HepG2 (cell line): ENCODE measurements around the gene RDH16. TPM values are rescaled to one million over a fixed set of nuclear protein-coding genes. Genes with fewer than 3 reads are reported as not detected.

Experiments used
- ATF6 ChIP-seq: sonication (generic); formaldehyde crosslinking; conservative IDR thresholded peaks from 2 replicates; pipeline ENCODE4 v1.4.0; 2020; ENCODE audit warnings: missing genetic modification reagents
- ATF7-NPFF ChIP-seq: sonication (generic); formaldehyde crosslinking; IDR thresholded peaks from 2 replicates; pipeline ENCODE4 v1.8.1; 2023; ENCODE audit warnings: mild to moderate bottlenecking, low read depth, missing genetic modification reagents, moderate library complexity
- CBFB ChIP-seq: sonication (generic); formaldehyde crosslinking; IDR thresholded peaks from 2 replicates; pipeline ENCODE4 v1.4.0; 2020; ENCODE audit warnings: missing genetic modification reagents
- E2F1 ChIP-seq: sonication (generic); formaldehyde crosslinking; IDR thresholded peaks from 2 replicates; pipeline ENCODE4 v1.5.0; 2020; ENCODE audit warnings: missing genetic modification reagents
- HOXA9 ChIP-seq: sonication (generic); formaldehyde crosslinking; IDR thresholded peaks from 2 replicates; pipeline ENCODE4 v1.8.1; 2022; ENCODE audit warnings: missing genetic modification reagents, mild to moderate bottlenecking, moderate library complexity, borderline replicate concordance
- KLF16 ChIP-seq, 2 experiments: sonication (generic) in 1 of 2; formaldehyde crosslinking in 1 of 2; IDR thresholded peaks; 2 replicates each; pipeline versions ENCODE4 v1.6.1 to v1.8.0; 2016 to 2023; ENCODE audit warnings: missing genetic modification reagents in 2 of 2, missing compliant biosample characterization in 1 of 2
- KLF9 ChIP-seq: IDR thresholded peaks from 2 replicates; pipeline ENCODE4 v1.6.1; 2016; ENCODE audit warnings: low read depth
- MIXL1 ChIP-seq: IDR thresholded peaks from 2 replicates; pipeline ENCODE4 v1.6.1; 2016
- MNT ChIP-seq: fragments of 450-650 bp; IDR thresholded peaks from 2 replicates; pipeline ENCODE4 v1.6.1; 2016
- NR1H2 ChIP-seq: sonication (generic); formaldehyde crosslinking; IDR thresholded peaks from 2 replicates; pipeline ENCODE4 v1.8.1; 2022; ENCODE audit warnings: low read depth, missing genetic modification reagents, borderline replicate concordance
- PCBP1 ChIP-seq: fragments of 200-400 bp; formaldehyde crosslinking; IDR thresholded peaks from 2 replicates; pipeline ENCODE4 v1.6.1; 2017; ENCODE audit warnings: mild to moderate bottlenecking, low read depth, low read length, borderline replicate concordance
- TRIM24 ChIP-seq: sonication (generic); formaldehyde crosslinking; IDR thresholded peaks from 2 replicates; pipeline ENCODE4 v1.8.0; 2022; ENCODE audit warnings: mild to moderate bottlenecking, missing genetic modification reagents
- ZBTB37 ChIP-seq: sonication (generic); formaldehyde crosslinking; IDR thresholded peaks from 2 replicates; pipeline ENCODE4 v1.4.0; 2020; ENCODE audit warnings: mild to moderate bottlenecking, missing genetic modification reagents
- ZC3H13 ChIP-seq: sonication (generic); formaldehyde crosslinking; IDR thresholded peaks from 2 replicates; pipeline ENCODE4 v1.8.1; 2023; ENCODE audit warnings: mild to moderate bottlenecking, missing genetic modification reagents, moderate library complexity
- ZFP36L1 ChIP-seq: sonication (generic); formaldehyde crosslinking; IDR thresholded peaks from 2 replicates; pipeline ENCODE4 v1.8.0; 2022; ENCODE audit warnings: mild to moderate bottlenecking, missing genetic modification reagents, moderate library complexity
- ZHX1 ChIP-seq: sonication (generic); formaldehyde crosslinking; IDR thresholded peaks from 2 replicates; pipeline ENCODE4 v1.8.1; 2022; ENCODE audit warnings: low read depth, mild to moderate bottlenecking, missing genetic modification reagents
- ZNF17 ChIP-seq: sonication (generic); formaldehyde crosslinking; IDR thresholded peaks from 2 replicates; pipeline ENCODE4 v1.5.0; 2020; ENCODE audit warnings: mild to moderate bottlenecking, missing genetic modification reagents
- ZNF20 ChIP-seq: sonication (generic); formaldehyde crosslinking; IDR thresholded peaks from 2 replicates; pipeline ENCODE4 v1.4.0; 2020; ENCODE audit warnings: mild to moderate bottlenecking, moderate library complexity, missing genetic modification reagents
- ZNF484 ChIP-seq: sonication (generic); formaldehyde crosslinking; IDR thresholded peaks from 2 replicates; pipeline ENCODE4 v1.5.1; 2020; ENCODE audit warnings: mild to moderate bottlenecking, low read depth, missing genetic modification reagents, borderline replicate concordance
- ZNF747 ChIP-seq: sonication (generic); formaldehyde crosslinking; IDR thresholded peaks from 2 replicates; pipeline ENCODE4 v1.8.1; 2023; ENCODE audit warnings: missing genetic modification reagents, mild to moderate bottlenecking, borderline replicate concordance
- ZNF766 ChIP-seq: sonication (generic); formaldehyde crosslinking; IDR thresholded peaks from 2 replicates; pipeline ENCODE4 v1.5.0; 2020; ENCODE audit warnings: missing genetic modification reagents, borderline replicate concordance
- ZNF883 ChIP-seq: sonication (generic); formaldehyde crosslinking; IDR thresholded peaks from 2 replicates; pipeline ENCODE4 v1.5.1; 2020; ENCODE audit warnings: mild to moderate bottlenecking, missing genetic modification reagents; ENCODE audit errors: not compliant biosample characterization
- polyA plus RNA-seq, 8 experiments: library from polyadenylated mRNA; depleted of rRNA in 3 of 8; stranded (reverse) in 7 of 8; unstranded in 1 of 8; fragments of >200 nt; fragmentation: Illumina TruSeq in 4 of 8; extraction: Trizol in 4 of 8; gene quantifications; 2 replicates each; pipeline versions ENCODE4 v1.2.1 to v1.2.3, GENCODE V29; 2011 to 2016; ENCODE audit warnings: low read depth in 4 of 8, missing spikeins in 1 of 8, mixed read lengths in 1 of 8; ENCODE audit not compliant: insufficient read depth in 1 of 8
- total RNA-seq, 5 experiments: library from RNA; depleted of rRNA; stranded (reverse); fragments of >200 nt; fragmentation: Illumina TruSeq; extraction: Trizol; gene quantifications; 2 replicates each; pipeline ENCODE4 v1.2.3, GENCODE V29; 2016; ENCODE audit warnings: low read depth in 1 of 5

Gene RDH16
- total and polyA plus RNA-seq, 2 of the 13 experiments (the other 11 are each of a cell fraction or from before 2014, with no cell fraction given) = 0.05 to 0.13 TPM

- TF ChIP-seq E2F1 (CRISPR knock-in tag) (no peak), CBFB (0 out of 2 replicates have a peak, but pooled peaks have one; percentile 27), ZNF20 (CRISPR knock-in tag) (no peak), ZNF883 (peak; percentile 55), NR1H2 (CRISPR knock-in tag) (no peak), HOXA9 (CRISPR knock-in tag) (no peak), TRIM24 (CRISPR knock-in tag) (no peak), KLF16 (CRISPR knock-in tag; IDR thresholded peaks at IDR 0.05) (peak in 1 of 2 experiments; percentile 39; a peak in 1 of 4 replicates), ATF6 (CRISPR knock-in tag) (no peak), MNT (no peak), KLF9 (CRISPR knock-in tag) (no peak), ZNF766 (peak; percentile 29; the same call in 1 of the 2 replicates), ZBTB37 (no peak), ZFP36L1 (CRISPR knock-in tag) (no peak), ZHX1 (CRISPR knock-in tag) (no peak), MIXL1 (CRISPR knock-in tag) (peak; percentile 45; the same call in 1 of the 2 replicates), ZNF17 (CRISPR knock-in tag) (no peak), PCBP1 (no peak), ZNF484 (CRISPR knock-in tag) (no peak), ATF7-NPFF (CRISPR knock-in tag) (0 out of 2 replicates have a peak, but pooled peaks have one; percentile 35), ZNF747 (CRISPR knock-in tag) (0 out of 2 replicates have a peak, but pooled peaks have one; percentile 38), ZC3H13 (CRISPR knock-in tag) (no peak)
Measured at GRCh38 chr12:57001448-57001906, 44.1 kb upstream of the RDH16 start (continued).
